Small intestine (tissue), 7 donors: ENCODE measurements around the gene SORT1. TPM values are rescaled to one million over a fixed set of nuclear protein-coding genes. Genes with fewer than 3 reads are reported as not detected.

Experiments used
- DNase-seq, 2 donors: peaks; one replicate each; pipeline versions ENCODE4 v3.0.0 to v3.0.0-alpha.2; 2013
- FAIRE-seq: peaks from 2 replicates; lab custom pipeline; 2012; peaks lifted over from hg19 to GRCh38; lab: Jason Lieb, UNC
- H3K27ac ChIP-seq, 3 donors: one replicate each; pipeline ENCODE4 v1.5.1; 2013; ENCODE audit warnings: low read length in 2 of 3, mild to moderate bottlenecking in 2 of 3, control low read depth in 1 of 3, inconsistent platforms in 1 of 3, low read depth in 1 of 3, moderate library complexity in 1 of 3
- H3K27me3 ChIP-seq, 3 donors: one replicate each; pipeline ENCODE4 v1.6.1; 2013; ENCODE audit warnings: low read length in 3 of 3, inconsistent platforms in 1 of 3; ENCODE audit not compliant: control insufficient read depth in 3 of 3, insufficient read depth in 3 of 3
- H3K36me3 ChIP-seq, 3 donors: one replicate each; pipeline ENCODE4 v1.6.1; 2013; ENCODE audit warnings: low read length in 3 of 3, inconsistent platforms in 1 of 3, low read depth in 1 of 3, mild to moderate bottlenecking in 1 of 3, moderate library complexity in 1 of 3; ENCODE audit not compliant: control insufficient read depth in 3 of 3, insufficient read depth in 2 of 3
- H3K4me1 ChIP-seq, 3 donors: one replicate each; pipeline ENCODE4 v1.6.1; 2013; ENCODE audit warnings: low read length in 2 of 3, inconsistent platforms in 1 of 3, low read depth in 1 of 3, mild to moderate bottlenecking in 1 of 3, moderate library complexity in 1 of 3; ENCODE audit not compliant: control insufficient read depth in 3 of 3, insufficient read depth in 2 of 3
- H3K4me3 ChIP-seq, 3 donors: one replicate each; pipeline ENCODE4 v1.5.1; 2013; ENCODE audit warnings: low read length in 3 of 3, control low read depth in 1 of 3, inconsistent platforms in 1 of 3, low read depth in 1 of 3, mild to moderate bottlenecking in 1 of 3, moderate library complexity in 1 of 3
- H3K9me3 ChIP-seq, 2 donors: one replicate each; pipeline ENCODE4 v1.6.1; 2013; ENCODE audit warnings: low read depth in 1 of 2, low read length in 1 of 2; ENCODE audit not compliant: control insufficient read depth in 2 of 2, insufficient read depth in 1 of 2
- WGBS, 3 donors: extraction: QIAGEN DNeasy Blood & Tissue Kit; methylation state at CpG; one replicate each; pipeline ENCODE4 v1.1.7; 2013; 5-methylcytosine and 5-hydroxymethylcytosine counted together
- polyA plus RNA-seq, 4 donors: library from polyadenylated mRNA; stranded (reverse) in 3 of 4; unstranded in 1 of 4; fragments of 200-250 nt in 3 of 4; fragments of 120-200 nt in 1 of 4; gene quantifications; one replicate each; pipeline versions ENCODE4 v1.2.1 to v1.2.3, GENCODE V29; 2013
- donor health status: healthy with polysubstance abuse.
- donor health status: control.
- donor health status: control.
- donor health status: Bipolar disorder and iron deficiency.
- donor health status: healthy.

SORT1 gene
- polyA plus RNA-seq, 4 donors, result 7.0 to 51.5 (median 23.6) TPM

GRCh38 chr1:109262231-109263055 lies 135.3 kb downstream of the SORT1 start:
- no peak for FAIRE-seq
- H3K27ac ChIP-seq, result no peak overlapping the region
- 89% methylated on average over 22 of the region's 22 CpGs for WGBS, 3 donors
- H3K27me3 ChIP-seq, result no peaks in the 10 kb centered on the region
- H3K9me3 ChIP-seq, result no peaks in the 10 kb centered on the region
- H3K4me3 ChIP-seq, result no peak overlapping the region
- no peak for DNase-seq
- H3K4me1 ChIP-seq, result no peaks in the 10 kb centered on the region
- H3K36me3 ChIP-seq, result peaks cover 0 to 90% (median 0%) of the 10 kb centered on the region in 3 donors

- Histone ChIP-seq H3K36me3 (peaks cover 0 to 83% (median 0%) of the 10 kb centered on the region in 3 donors), H3K4me3 (no peak overlapping the region), H3K27ac (no peak overlapping the region), H3K4me1 (no peaks in the 10 kb centered on the region), H3K9me3 (no peaks in the 10 kb centered on the region), H3K27me3 (no peaks in the 10 kb centered on the region)
- 85 to 90% (median 90%) methylated on average over 6 of the region's 6 CpGs for WGBS, 3 donors
- FAIRE-seq (no peak), DNase-seq (no peak)
Measured at GRCh38 chr1:109261578-109261977, 136.1 kb downstream of the SORT1 start.

- Histone ChIP-seq H3K36me3 (peaks cover 0 to 80% (median 0%) of the 10 kb centered on the region in 3 donors), H3K27me3 (no peaks in the 10 kb centered on the region), H3K9me3 (no peaks in the 10 kb centered on the region), H3K4me3 (no peak overlapping the region), H3K4me1 (no peaks in the 10 kb centered on the region), H3K27ac (no peak overlapping the region)
- no peak for FAIRE-seq
- DNase-seq, result no peak
- WGBS, 3 donors, result 87 to 92% (median 91%) methylated on average over 16 of the region's 16 CpGs
Measured at GRCh38 chr1:109261006-109261405, 136.7 kb downstream of the SORT1 start.

- Histone ChIP-seq H3K9me3 (no peaks in the 10 kb centered on the region), H3K27ac (no peak overlapping the region), H3K4me3 (no peak overlapping the region), H3K4me1 (peaks cover 0 to 9% (median 0%) of the 10 kb centered on the region in 3 donors), H3K36me3 (peaks cover 0 to 69% (median 0%) of the 10 kb centered on the region in 3 donors), H3K27me3 (no peaks in the 10 kb centered on the region)
- no peak for FAIRE-seq
- 80 to 86% (median 84%) methylated on average over 7 of the region's 7 CpGs for WGBS, 3 donors
- no peak for DNase-seq
Measured at GRCh38 chr1:109259674-109260557, 137.8 kb downstream of the SORT1 start.

Other genes starting within 250 kb of the SORT1 start
- gene SARS1, start 184.0 kb downstream of the SORT1 start, polyA plus RNA-seq, result 100 to 1,000 TPM in 3 of 4 donors, 10 to 100 TPM in 1; 99.1 to 190 (median 133) TPM
- 1 to 10 TPM in 2 of 4 donors, under 1 TPM in 2; under 0.01 to 7.9 (median 1.5) TPM for gene CELSR2, start 148.4 kb downstream of the SORT1 start, polyA plus RNA-seq
- 10 to 100 TPM in 2 of 4 donors, 1 to 10 TPM in 1, under 1 TPM in 1; 0.67 to 15.5 (median 8.0) TPM for gene PSRC1, start 114.8 kb downstream of the SORT1 start, polyA plus RNA-seq
- 10 to 100 TPM in 1 of 4 donors, under 1 TPM in 1, not detected in 2; 0.16 to 24.1 TPM for gene MYBPHL, start 90.9 kb downstream of the SORT1 start, polyA plus RNA-seq
- gene PSMA5, start 28.5 kb upstream of the SORT1 start, polyA plus RNA-seq, result 100 to 1,000 TPM in 3 of 4 donors, 10 to 100 TPM in 1; 99.3 to 113 (median 104) TPM
- gene SYPL2, start 68.6 kb upstream of the SORT1 start, polyA plus RNA-seq, result under 1 TPM in 2 of 4 donors, not detected in 2; 0.65 to 0.67 TPM
- gene ATXN7L2, start 86.0 kb upstream of the SORT1 start, polyA plus RNA-seq, result 1 to 10 TPM; 4.8 to 8.9 (median 6.2) TPM
- gene CYB561D1, start 96.2 kb upstream of the SORT1 start, polyA plus RNA-seq, result 1 to 10 TPM; 5.1 to 8.6 (median 7.2) TPM
- 1 to 10 TPM; 1.3 to 2.9 (median 2.2) TPM for gene AMIGO1, start 111.8 kb upstream of the SORT1 start, polyA plus RNA-seq
- gene GPR61, start 142.0 kb upstream of the SORT1 start, polyA plus RNA-seq, result under 1 TPM in 2 of 4 donors, not detected in 2; 0.09 to 0.64 TPM
- gene GNAI3, start 150.7 kb upstream of the SORT1 start, polyA plus RNA-seq, result 1 to 10 TPM; 3.0 to 7.4 (median 4.1) TPM
- gene GNAT2, start 221.7 kb upstream of the SORT1 start, polyA plus RNA-seq, result under 1 TPM in 2 of 4 donors, not detected in 2; 0.04 to 0.28 TPM
- gene AMPD2, start 221.9 kb upstream of the SORT1 start, polyA plus RNA-seq, result 10 to 100 TPM; 25.9 to 50.8 (median 35.2) TPM